Central memory CD8-positive, alpha-beta T cell (primary cell): ENCODE data around the gene TTLL7.
"Not testable (repeated sequence)": the region's sequence is repeated elsewhere in the genome, so short reads cannot be mapped to it uniquely, and the experiment has no call there.

ENCODE experiments used
- ATAC-seq: fragments of 150-1000 bp; cut with Tn5 transposase; replicated peaks from 2 replicates; pipeline ENCODE4 v1.10.0; 2022; ENCODE audit warnings: mild to moderate bottlenecking, moderate FRiP score, moderate number of reproducible peaks; ENCODE audit not compliant: poor library complexity, severe bottlenecking; ENCODE audit errors: extremely low read depth
- DNase-seq, 2 donors: peaks; one replicate each; pipeline ENCODE4 v3.0.0; 2021; ENCODE audit warnings: low spot score in 2 of 2
- H3K27ac Mint-ChIP-seq: one replicate; pipeline ENCODE4 v1.8.0; 2022; ENCODE audit warnings: low read depth, mild to moderate bottlenecking, moderate library complexity, mixed read lengths
- H3K27me3 Mint-ChIP-seq: one replicate; pipeline ENCODE4 v1.8.0; 2022; ENCODE audit warnings: mixed read lengths
- H3K36me3 Mint-ChIP-seq: one replicate; pipeline ENCODE4 v1.8.0; 2022; ENCODE audit warnings: mild to moderate bottlenecking, moderate library complexity, mixed read lengths; ENCODE audit not compliant: insufficient read depth
- H3K4me1 Mint-ChIP-seq: one replicate; pipeline ENCODE4 v1.8.0; 2022; ENCODE audit warnings: mixed read lengths
- H3K4me3 Mint-ChIP-seq: one replicate; pipeline ENCODE4 v1.8.0; 2022; ENCODE audit warnings: mild to moderate bottlenecking, moderate library complexity, mixed read lengths
- H3K9me3 Mint-ChIP-seq: one replicate; pipeline ENCODE4 v1.8.0; 2022; ENCODE audit warnings: mixed read lengths

The TTLL7 gene

GRCh38 chr1:83920320-83920719 is 78.6 kb downstream of the TTLL7 start:
- Mint-ChIP-seq H3K9me3 (no peaks in the 10 kb centered on the region), H3K27ac (no peak overlapping the region), H3K4me3 (no peak overlapping the region), H3K36me3 (no peaks in the 10 kb centered on the region), H3K4me1 (no peaks in the 10 kb centered on the region), H3K27me3 (peaks cover 27% of the 10 kb centered on the region)
- DNase-seq (no peak), ATAC-seq (no peak)

GRCh38 chr1:83919872-83920271 is 79.1 kb downstream of the TTLL7 start:
- Mint-ChIP-seq H3K27me3 (peaks cover 30% of the 10 kb centered on the region), H3K27ac (no peak overlapping the region), H3K4me1 (no peaks in the 10 kb centered on the region), H3K4me3 (no peak overlapping the region), H3K36me3 (no peaks in the 10 kb centered on the region), H3K9me3 (no peaks in the 10 kb centered on the region)
- ATAC-seq, result no peak
- no peak for DNase-seq

- Mint-ChIP-seq H3K9me3 (no peaks in the 10 kb centered on the region), H3K4me3 (no peak overlapping the region), H3K27me3 (peaks cover 30% of the 10 kb centered on the region), H3K4me1 (no peaks in the 10 kb centered on the region), H3K27ac (no peak overlapping the region), H3K36me3 (no peaks in the 10 kb centered on the region)
- DNase-seq (no peak), ATAC-seq (no peak)
These were observed 80.1 kb downstream of the TTLL7 start for GRCh38 chr1:83918688-83919285.

- H3K27me3 Mint-ChIP-seq, result peaks cover 28% of the 10 kb centered on the region
- H3K36me3 Mint-ChIP-seq, result no peaks in the 10 kb centered on the region
- no peak overlapping the region for H3K4me3 Mint-ChIP-seq
- DNase-seq (no peak), ATAC-seq (no peak)
- no peak overlapping the region for H3K27ac Mint-ChIP-seq
- H3K4me1 Mint-ChIP-seq, result no peaks in the 10 kb centered on the region
- no peaks in the 10 kb centered on the region for H3K9me3 Mint-ChIP-seq
These were observed 81.0 kb downstream of the TTLL7 start for GRCh38 chr1:83917959-83918358.

GRCh38 chr1:83916094-83916493 is 82.8 kb downstream of the TTLL7 start:
- H3K27me3 Mint-ChIP-seq, result peaks cover 32% of the 10 kb centered on the region
- H3K36me3 Mint-ChIP-seq, H3K27ac Mint-ChIP-seq, DNase-seq, ATAC-seq, H3K4me1 Mint-ChIP-seq, H3K9me3 Mint-ChIP-seq, H3K4me3 Mint-ChIP-seq: not testable (repeated sequence)

GRCh38 chr1:83912876-83913275 is 86.1 kb downstream of the TTLL7 start:
- DNase-seq, result no peak
- ATAC-seq, result no peak
- Mint-ChIP-seq H3K4me3 (no peak overlapping the region), H3K4me1 (no peaks in the 10 kb centered on the region), H3K36me3 (no peaks in the 10 kb centered on the region), H3K27me3 (peaks cover 41% of the 10 kb centered on the region), H3K9me3 (no peaks in the 10 kb centered on the region), H3K27ac (no peak overlapping the region)

- DNase-seq (no peak), ATAC-seq (no peak)
- no peaks in the 10 kb centered on the region for H3K36me3 Mint-ChIP-seq
- H3K9me3 Mint-ChIP-seq, result no peaks in the 10 kb centered on the region
- peaks cover 51% of the 10 kb centered on the region for H3K27me3 Mint-ChIP-seq
- H3K27ac Mint-ChIP-seq, result no peak overlapping the region
- no peak overlapping the region for H3K4me3 Mint-ChIP-seq
- no peaks in the 10 kb centered on the region for H3K4me1 Mint-ChIP-seq
These were observed 88.5 kb downstream of the TTLL7 start for GRCh38 chr1:83910461-83910860.

GRCh38 chr1:83909687-83910086 is 89.2 kb downstream of the TTLL7 start:
- ATAC-seq (no peak), DNase-seq (no peak)
- Mint-ChIP-seq H3K4me3 (no peak overlapping the region), H3K4me1 (no peaks in the 10 kb centered on the region), H3K9me3 (no peaks in the 10 kb centered on the region), H3K27me3 (peaks cover 44% of the 10 kb centered on the region), H3K27ac (no peak overlapping the region), H3K36me3 (no peaks in the 10 kb centered on the region)

- no peak overlapping the region for H3K4me3 Mint-ChIP-seq
- H3K9me3 Mint-ChIP-seq, result no peaks in the 10 kb centered on the region
- peaks cover 37% of the 10 kb centered on the region for H3K27me3 Mint-ChIP-seq
- ATAC-seq (no peak), DNase-seq (no peak)
- H3K36me3 Mint-ChIP-seq, result no peaks in the 10 kb centered on the region
- H3K4me1 Mint-ChIP-seq, result no peaks in the 10 kb centered on the region
- H3K27ac Mint-ChIP-seq, result no peak overlapping the region
These were observed 93.5 kb downstream of the TTLL7 start for GRCh38 chr1:83905315-83905907.

GRCh38 chr1:83901547-83902155 is 97.3 kb downstream of the TTLL7 start:
- no peak for ATAC-seq
- H3K27ac Mint-ChIP-seq, result no peak overlapping the region

GRCh38 chr1:83900524-83900923 is 98.4 kb downstream of the TTLL7 start:
- no peak overlapping the region for H3K27ac Mint-ChIP-seq
- H3K27me3 Mint-ChIP-seq, result peaks cover 27% of the 10 kb centered on the region
- H3K4me1 Mint-ChIP-seq, result no peaks in the 10 kb centered on the region
- H3K4me3 Mint-ChIP-seq, result no peak overlapping the region
- no peak for ATAC-seq
- H3K36me3 Mint-ChIP-seq, result no peaks in the 10 kb centered on the region
- H3K9me3 Mint-ChIP-seq, result no peaks in the 10 kb centered on the region
- no peak for DNase-seq

More at GRCh38 chr1:83901547-83902155, 97.3 kb downstream of the TTLL7 start:
- no peaks in the 10 kb centered on the region for H3K9me3 Mint-ChIP-seq
- H3K4me1 Mint-ChIP-seq, result no peaks in the 10 kb centered on the region
- DNase-seq, result no peak
- H3K27me3 Mint-ChIP-seq, result peaks cover 15% of the 10 kb centered on the region
- no peak overlapping the region for H3K4me3 Mint-ChIP-seq
- H3K36me3 Mint-ChIP-seq, result no peaks in the 10 kb centered on the region

- H3K27me3 Mint-ChIP-seq, result peaks cover 37% of the 10 kb centered on the region
- DNase-seq (no peak), ATAC-seq (no peak)
- H3K36me3 Mint-ChIP-seq, result no peaks in the 10 kb centered on the region
- H3K4me3 Mint-ChIP-seq, result no peak overlapping the region
- no peaks in the 10 kb centered on the region for H3K4me1 Mint-ChIP-seq
- no peaks in the 10 kb centered on the region for H3K9me3 Mint-ChIP-seq
- no peak overlapping the region for H3K27ac Mint-ChIP-seq
These were observed 101.4 kb downstream of the TTLL7 start for GRCh38 chr1:83897516-83897915.

GRCh38 chr1:83896299-83896698 is 102.6 kb downstream of the TTLL7 start:
- Mint-ChIP-seq H3K36me3 (no peaks in the 10 kb centered on the region), H3K27ac (no peak overlapping the region), H3K4me3 (no peak overlapping the region), H3K4me1 (no peaks in the 10 kb centered on the region), H3K9me3 (no peaks in the 10 kb centered on the region), H3K27me3 (peaks cover 25% of the 10 kb centered on the region)
- DNase-seq, result no peak
- ATAC-seq, result no peak
